ENCODE data around the gene DDX23.
"Not testable (repeated sequence)": the region's sequence is repeated elsewhere in the genome, so short reads cannot be mapped to it uniquely, and the experiment has no call there.

DDX23 gene

DNA sequence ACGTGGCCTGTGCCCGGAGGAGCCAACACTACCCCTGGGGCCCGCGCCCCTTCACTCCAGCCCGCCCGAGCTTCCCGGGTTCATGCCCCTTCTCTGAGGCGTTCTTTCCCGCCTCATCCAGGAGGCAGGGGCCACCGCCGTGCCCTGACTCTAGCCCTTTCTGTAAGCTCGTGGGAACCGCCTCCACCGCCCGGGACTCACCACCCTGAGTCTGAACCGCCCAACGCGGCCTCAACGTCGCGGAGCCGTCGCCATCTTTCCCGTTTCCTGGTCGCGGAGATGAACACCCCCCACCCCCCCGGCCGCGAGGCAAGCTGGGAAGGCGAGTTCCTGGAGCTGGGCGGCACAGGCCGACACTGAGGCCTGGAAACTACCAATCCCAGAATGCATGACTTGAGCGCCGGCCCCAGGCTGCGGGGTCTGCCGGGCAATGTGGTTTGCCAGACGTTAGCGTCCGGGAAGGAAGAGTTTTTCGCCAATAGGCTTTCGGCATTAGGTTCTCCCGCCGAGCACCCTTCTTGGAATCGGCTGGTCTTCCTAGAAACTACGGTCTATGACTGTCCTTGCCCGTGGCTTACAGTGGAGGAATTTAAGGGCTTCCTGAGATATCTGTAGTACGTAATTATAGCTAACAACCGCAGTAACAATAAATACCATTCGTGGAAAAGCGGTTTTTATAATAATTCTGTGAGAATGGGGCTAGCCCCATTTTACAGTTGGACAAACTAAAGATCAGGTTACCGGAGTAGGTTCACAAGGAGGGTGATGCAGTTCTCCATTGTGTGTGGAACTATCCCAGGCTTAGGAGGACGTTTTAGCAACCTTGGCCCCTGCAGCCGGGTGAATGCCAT lies at the start of gene DDX23:
Gene DDX23, minus strand, starts transcription at position 281 of the 851 bp plus-strand sequence. CDS start 6,381 bp downstream, outside the sequence.
- DNase-seq (ENCODE audit: low read depth in 2 of 2): peak; percentile 78 to 83

DNA sequence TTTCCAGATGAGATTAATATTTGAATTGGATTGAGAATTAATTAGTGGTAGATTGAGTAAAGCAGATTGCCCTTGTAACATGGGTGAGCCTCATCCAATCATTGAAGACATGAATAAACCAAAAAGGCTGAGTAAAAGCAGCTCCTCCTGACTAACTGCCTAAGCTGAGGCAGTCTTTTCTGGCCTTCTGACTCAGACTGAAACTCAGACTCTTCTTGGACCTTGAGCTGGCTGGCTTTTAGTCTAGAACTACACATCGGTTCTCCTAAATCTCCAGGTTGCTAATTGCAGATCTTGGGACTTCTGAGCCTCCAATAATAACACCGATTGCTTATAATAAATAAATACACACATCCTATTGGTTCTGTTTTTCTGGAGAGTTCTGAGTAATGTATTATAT lies 49.3 kb upstream of the DDX23 start:
- no peak for DNase-seq (ENCODE audit: low read depth in 2 of 2)

DNA sequence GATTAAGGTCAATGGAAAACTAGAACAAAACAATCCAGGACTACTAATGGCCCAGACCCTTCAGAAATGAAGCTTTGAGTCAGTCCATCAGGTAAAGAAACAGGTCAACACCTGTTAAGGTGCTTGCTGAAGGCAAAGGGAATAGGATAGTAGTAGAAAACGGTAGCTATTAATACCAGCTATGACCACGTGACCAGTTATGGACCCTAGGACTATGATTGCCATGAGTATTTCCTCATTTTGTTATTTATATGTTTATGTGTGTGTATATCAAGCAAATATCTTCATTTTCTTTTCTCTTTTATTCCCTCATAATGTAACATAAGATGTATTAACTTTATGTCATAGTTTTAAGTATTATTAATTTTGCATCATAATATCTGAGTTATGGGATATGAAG lies 47.7 kb upstream of the DDX23 start:
- no peak for DNase-seq (ENCODE audit: low read depth in 2 of 2)

DNA sequence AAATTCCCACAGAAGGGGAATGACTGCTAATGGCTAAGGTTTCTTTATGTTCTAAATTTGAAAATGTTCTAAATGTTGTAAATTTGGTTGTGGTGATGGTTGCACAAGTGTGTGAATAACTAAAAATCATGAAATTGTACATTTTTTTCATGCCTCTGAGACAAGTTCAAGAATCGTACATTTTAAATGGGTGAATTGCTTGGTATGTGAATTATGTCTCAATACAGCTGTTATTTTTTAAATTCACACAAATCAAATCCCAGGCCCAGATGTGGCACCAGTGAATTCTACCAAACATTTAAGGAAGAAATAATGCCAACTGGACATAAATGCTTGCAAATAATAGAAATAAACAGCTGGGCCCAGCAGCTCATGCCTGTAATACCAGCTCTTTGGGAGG lies 42.3 kb upstream of the DDX23 start:
- DNase-seq (ENCODE audit: low read depth in 2 of 2): no peak

DNA sequence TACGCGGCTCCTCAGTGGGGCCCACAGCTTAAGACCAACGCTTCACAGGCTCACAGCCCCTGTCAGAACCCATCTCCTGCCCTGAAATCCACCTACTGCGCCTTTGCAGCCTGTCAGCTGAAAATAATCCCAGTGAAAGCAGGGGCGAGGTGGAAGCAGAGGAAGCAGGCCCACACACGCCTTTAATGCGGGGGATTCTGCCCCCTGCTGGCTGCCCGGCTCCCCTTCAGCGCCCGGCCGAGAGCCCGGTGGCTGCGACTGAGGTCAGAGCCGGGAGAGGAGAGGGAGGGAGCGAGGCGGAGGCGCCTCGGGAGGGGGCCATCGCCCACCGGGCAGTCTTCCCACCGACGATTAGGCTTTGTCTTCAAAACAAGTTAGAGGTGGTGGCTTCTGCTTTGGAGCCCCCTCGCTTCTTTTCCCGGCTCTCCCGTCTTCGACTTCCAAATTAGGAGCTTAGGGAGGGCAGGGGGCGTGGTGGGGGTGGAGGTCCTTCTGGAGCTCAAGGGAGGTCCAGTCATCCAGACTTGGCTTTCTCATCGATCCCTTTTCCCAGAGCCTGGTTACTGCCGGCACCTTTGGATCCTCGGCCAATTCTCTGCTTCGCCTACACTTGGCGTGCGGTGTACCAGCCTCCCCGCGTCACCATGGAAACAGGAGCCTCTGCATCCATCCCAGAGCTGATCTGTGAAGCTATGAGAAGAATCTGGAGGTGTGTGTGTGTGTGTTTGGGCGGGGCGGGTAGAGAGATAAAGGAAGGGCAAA lies 38.9 kb upstream of the DDX23 start:
- DNase-seq (ENCODE audit: low read depth in 2 of 2): peak; percentile 33 to 58

DNA sequence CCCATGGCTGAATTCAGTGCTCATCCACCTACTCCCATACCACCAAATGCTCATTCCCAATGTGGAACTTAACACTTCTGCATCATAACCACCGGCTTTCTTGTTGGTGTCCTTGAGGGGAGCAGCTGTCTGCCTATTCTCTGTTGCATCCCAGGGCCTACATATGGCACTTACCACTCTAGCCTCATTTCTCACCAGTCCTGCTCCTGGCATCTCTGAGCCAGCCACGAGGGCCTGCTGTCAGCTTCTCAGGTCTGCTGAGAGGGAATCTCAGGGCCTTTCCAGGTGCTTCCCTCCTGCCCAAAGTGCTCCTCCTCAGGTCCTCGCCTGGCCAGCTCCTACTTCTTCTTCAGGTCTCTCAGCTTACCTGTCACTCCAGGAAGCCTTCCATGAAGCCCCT lies 37.7 kb upstream of the DDX23 start:
- no peak for DNase-seq (ENCODE audit: low read depth in 2 of 2)

DNA sequence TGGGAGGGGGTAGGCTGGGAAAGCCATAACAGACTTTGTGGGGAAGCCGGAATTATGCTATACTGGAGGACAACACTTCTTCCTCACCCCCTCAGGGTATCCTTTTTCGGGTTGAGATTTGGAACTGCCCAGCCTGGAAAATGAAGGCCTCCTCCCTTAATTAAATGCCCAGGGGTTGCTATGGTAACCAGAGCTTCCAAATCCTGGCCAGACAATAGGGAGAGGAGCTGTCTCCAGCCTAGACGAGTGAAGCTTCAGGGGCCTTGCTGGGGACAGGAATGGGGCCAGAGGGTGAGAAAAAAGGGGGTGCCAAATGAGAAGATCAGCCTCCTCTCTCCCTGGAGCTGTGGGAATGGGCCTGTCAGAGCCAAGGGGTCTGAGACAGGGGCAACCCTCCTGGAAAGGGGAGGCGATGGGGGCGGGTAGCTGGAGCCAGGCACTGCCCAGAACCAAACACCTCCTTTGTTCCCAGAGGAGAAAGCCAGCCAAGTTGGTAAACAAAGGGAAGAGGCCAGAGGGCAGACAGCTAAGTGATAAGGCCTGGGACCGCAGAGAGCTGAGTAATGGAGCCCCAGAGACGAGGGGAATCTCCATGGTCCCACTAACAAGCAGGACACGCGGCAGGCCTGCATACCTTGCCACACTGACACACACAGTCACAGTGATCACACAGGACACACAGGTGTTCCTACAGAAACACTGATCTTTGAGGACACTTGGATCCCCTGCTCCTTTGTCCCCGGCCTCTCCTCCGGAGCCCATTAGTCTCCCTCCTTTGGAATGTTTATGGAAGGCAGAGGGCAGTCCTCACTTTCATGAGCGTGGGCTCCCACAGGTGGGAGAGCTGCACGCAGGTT lies 31.6 kb upstream of the DDX23 start:
- DNase-seq (ENCODE audit: low read depth in 2 of 2): no peak

DNA sequence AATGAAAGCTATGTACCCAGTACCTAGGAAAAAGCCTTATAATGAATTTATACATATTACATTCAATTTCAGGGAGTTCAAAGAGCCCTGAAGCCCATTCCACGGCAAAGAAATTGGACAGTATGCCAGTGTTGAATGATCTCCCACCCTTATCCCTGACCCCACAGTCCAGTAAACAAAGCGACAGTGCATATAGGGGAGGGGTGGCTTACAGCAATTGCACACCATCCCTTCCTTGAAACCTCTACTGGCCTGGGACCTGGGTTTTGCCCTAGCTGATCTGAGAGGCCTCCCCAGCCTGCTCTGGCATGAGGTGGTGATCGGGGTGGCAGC lies 31.0 kb upstream of the DDX23 start:
- DNase-seq (ENCODE audit: low read depth in 2 of 2): no peak

DNA sequence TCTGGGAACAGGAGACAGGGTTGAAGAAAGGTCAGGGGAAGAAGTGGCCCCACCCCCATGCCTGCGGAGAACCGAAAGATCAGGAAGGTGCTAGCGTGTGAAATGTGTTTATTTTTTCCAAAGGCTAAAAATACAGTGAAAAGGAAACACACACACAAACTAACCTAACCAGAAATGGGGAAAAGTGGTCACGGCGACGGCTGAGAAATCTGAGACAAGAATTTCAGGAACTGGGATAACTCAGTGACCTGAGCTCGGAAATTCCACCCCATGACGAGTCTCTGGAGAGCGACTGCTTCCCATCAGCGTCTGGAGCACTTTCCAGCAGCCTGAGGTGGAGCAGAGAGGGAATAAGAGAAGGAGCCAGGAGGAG lies 30.3 kb upstream of the DDX23 start:
- DNase-seq (ENCODE audit: low read depth in 2 of 2): no peak

DNA sequence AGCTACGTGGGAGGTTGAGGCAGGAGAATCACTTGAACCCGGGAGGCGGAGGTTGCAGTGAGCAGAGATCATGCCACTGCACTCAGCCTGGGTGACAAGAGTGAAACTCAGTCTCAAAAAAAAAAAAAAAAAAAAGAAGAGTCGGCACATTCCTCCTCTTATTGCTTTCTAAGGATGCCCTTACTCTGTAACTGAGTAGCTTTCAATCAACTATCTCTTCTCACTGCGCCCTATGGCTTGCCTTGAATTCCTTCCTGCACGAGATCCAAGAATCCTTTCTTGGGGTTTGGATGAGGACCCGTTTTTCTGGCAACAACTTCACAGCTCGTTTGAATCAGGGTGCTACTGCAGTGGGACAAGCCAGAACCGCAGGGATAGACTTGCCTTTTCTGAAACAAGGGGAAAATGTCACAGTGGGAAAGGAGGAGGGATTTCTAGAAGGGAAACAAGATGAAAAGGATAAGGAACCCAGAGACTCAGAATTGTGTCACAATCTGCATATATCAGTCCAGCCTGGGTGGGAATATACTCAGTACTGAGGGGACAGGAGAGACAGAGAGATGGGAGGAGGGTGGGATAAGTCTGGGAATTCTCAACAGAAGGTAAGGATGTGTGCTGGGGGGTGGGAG lies 29.8 kb upstream of the DDX23 start:
- no peak for DNase-seq (ENCODE audit: low read depth in 2 of 2)

DNA sequence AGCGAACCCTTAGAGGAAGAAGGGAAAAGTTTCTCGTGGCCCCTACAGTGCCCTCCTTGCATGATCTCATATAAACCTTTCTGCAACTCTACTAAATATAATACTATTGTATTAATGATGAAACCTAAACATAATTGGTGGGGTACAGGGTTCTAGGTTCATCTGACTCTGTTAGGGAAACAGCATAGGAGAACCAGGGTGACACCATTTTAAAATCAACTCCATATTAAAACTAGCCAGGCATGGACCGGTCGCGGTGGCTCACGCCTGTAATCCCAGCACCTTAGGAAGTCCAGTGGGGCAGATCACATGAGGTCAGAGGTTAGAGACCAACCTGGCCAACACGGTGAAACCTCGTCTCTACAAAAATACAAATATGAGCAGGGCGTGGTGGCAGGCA lies 28.7 kb upstream of the DDX23 start:
- DNase-seq (ENCODE audit: low read depth in 2 of 2): no peak

DNA sequence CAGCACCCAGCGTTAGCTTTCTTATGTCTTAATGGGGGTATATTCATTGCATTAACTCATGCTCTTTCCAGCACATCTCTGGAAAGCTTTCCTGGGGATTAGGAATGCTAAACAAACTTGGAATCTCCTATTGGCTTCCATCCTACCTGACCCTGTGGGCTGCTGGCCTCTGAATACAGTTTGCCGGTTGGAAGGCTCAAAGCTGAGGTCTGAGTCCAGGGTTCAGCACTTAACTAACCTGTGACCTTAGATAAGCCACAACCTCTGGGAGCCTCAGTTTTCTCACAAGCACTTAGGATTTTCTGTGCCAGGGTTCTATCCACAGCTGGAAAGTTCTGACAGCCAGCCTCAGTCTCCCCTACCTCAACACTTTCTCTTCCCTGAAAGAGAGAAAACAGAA lies 26.6 kb upstream of the DDX23 start:
- no peak for DNase-seq (ENCODE audit: low read depth in 2 of 2)

DNA sequence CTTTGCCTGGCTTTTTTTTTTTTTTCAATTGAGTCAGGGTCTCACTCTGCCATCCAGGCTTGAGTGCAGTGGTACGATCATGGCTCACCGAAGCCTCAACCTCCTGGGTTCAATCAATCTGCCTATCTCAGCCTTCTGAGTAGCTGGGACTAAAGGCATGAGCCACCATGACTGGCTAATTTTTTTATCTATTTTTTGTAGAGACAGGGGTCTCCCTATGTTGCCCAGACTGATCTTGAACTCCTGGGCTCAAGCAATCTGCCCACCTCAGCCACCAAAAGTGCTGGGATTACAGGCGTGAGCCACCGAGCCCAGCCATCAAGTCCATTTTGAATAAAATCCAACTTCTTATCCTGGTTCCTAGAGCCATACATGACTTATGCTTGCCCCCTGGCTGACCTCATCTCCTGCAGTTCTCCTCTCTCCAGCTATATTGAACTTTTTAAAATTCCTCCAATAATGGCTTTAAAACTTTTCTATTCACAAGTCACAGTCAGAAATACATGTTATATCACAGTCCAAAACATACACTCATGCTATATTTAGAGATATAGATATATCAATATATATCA lies 24.1 kb upstream of the DDX23 start:
- no peak for DNase-seq (ENCODE audit: low read depth in 2 of 2)

DNA sequence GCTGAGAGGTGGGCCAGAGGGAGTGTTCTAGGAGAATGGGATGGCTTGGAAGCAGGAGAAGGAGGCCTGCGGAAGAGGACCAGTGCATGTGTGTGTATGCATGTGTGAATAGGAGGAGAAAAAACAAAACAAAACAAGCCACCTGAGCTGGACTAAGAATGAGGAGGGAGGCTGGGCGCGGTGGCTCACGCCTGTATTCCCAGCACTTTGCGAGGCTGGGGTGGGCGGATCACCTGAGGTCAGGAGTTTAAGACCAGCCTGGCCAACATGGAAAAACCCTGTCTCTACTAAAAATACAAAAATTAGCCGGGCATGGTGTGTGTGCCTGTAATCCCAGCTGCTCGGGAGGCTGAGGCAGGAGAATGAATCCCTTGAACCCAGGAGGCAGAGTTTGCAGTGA lies 21.6 kb upstream of the DDX23 start:
- not testable (repeated sequence) for DNase-seq (ENCODE audit: low read depth in 2 of 2)

DNA sequence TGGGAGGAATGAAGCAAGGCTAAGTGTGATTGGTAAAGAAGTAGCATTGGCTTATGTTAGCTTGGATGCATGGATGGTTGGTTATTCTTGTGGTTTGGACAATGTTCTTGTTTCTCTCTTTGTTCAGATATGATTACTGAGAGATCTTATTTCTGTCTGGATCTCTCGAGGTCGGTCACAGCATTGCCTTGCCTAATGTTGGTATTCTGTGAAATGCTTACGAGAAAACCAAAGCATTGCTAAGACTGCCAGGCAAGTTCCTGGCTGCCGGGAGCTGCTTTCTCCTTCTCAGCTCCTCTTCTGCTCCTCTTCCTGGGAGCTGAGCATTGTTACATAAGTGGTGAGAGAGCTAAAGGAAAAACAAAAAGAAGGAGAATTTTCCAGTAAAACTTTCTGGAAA lies 21.1 kb upstream of the DDX23 start:
- DNase-seq (ENCODE audit: low read depth in 2 of 2): no peak

DNA sequence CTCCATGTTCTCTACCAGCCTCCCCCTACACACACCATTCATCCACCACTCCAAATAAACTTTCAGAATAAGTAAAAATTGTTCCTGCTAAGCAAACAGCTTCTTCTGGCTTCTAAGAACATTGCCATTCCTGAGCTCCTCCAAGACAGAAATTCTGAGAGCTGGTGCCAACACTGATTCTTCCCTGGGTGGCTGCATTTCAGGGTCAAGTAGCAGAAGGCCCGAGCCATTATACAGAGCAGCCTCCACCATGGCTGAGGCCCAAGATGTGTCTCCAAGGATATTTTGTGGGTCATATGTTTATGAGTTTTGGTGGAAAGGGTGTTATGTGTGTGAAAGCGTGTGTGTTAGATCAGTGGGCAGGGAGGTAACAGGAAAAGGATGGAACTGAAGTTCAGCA lies 17.2 kb upstream of the DDX23 start:
- no peak for DNase-seq (ENCODE audit: low read depth in 2 of 2)

DNA sequence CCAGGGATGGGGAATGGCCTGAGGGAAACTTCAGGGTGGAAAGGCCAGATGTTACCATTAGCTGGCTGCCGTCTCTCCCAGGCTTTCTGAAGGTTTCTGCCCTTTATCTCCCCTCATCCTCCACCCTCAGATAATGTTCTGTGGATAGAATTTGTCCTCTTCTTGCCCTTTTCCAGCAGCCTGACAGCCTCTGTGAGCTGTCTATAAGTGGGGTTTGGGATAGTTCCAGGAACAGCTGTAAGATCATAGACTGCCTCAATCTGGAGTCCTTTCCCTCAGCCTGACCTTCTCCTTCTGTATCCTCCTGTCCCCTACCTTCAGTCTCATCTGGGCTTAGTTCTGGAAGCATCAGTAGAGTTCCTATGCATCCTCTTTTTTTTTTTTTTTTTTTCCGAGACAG lies 16.5 kb upstream of the DDX23 start:
- DNase-seq (ENCODE audit: low read depth in 2 of 2): no peak

DNA sequence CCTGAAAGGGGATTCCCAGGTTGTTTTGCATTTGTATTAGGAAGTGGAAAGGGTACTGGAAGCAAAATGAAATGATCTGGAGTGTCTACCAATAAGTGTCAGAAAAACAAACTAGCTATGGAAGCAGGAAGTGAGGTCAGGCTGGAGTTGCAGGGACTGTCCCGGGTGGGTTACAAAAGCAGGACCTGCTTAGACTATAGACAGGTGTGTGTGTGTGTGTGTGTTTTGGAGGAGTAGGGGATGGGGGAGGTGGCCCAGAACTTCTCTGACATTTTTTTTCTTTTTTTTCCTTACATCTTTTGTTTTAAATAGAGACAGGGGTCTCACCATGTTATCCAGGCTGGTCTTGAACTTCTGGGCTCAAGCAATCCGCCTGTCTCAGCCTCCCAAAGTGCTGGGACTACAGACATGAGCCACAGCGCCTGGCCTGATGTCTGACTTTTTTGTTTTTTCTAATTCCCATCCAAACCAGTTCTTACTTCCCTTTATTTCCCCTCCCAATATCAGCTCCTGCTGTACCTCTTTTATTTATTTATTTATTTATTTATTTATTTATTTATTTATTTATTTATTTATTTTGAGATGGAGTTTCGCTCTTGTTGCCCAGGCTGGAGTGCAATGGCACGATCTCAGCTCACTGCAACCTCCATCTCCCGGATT lies 14.2 kb upstream of the DDX23 start:
- no peak for DNase-seq (ENCODE audit: low read depth in 2 of 2)

DNA sequence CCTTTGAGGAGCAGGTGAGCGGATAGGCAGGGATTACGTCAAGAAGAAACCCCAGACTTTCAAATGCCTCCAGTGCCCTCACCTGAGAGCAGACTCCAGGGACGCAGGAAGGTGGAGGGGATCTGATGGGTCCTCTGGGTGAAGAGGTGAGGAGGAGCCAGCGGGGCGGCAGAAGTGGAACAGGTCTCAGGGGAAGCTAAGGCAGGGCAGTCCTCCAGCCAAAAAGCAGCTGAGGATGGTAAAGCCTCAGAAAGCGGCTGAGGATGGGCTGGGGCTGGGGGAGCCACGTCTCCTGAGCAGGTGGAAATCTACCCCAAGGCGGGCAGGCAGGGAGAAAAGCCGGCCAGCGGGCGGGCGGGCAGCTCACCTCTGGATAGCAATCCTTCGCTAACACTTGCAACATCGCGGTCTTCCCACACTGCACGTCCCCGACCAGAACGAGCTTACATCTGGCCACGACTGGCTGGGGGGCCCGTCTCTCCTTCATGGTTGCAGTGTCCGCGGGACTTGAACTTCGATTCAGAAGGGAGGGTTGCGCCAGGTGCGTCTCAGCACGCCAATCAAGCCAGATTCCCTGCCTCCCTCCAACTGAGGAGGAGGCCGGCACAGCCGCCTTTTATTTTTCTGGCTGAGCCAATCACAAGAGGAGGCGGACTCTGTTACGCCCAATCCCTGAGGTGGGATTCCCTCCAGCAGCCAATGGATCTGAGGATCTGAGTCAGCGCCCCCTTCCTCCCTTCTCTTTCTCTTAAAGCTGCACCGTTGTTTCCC lies 13.5 kb upstream of the DDX23 start, which contains the start of gene RND1:
Gene RND1, minus strand, starts transcription at position 590 of the 771 bp plus-strand sequence. Its CDS starts 103 bp downstream, at position 487.
- DNase-seq (ENCODE audit: low read depth in 2 of 2): peak; percentile 55 to 70

DNA sequence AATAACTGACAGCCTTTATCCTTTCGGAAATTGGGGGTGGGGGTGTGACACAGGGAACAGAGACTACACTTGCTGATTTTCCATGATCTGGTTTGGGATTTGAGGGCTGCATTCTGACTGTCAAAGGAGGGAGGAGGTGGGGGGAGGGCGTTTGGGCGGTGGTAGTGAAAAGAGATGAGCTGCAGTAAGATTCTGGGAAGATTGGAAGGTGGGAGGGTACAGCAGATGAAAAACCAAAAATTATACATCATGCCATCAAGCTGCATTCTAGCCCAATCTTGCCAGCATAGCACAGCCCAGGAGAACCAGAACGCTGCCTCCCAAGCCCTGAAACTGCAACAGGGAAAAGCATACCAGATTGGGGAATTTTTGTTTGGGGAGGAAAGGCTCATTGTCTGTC lies 11.3 kb upstream of the DDX23 start:
- DNase-seq (ENCODE audit: low read depth in 2 of 2): no peak
